Measurements from ENCODE around the gene DNAH9.
A peak's percentile ranks its signal among the peaks of the same experiment; 100 is the strongest.
"Not testable (repeated sequence)": the region's sequence is repeated elsewhere in the genome, so short reads cannot be mapped to it uniquely, and the experiment has no call there.

The DNAH9 gene

DNA sequence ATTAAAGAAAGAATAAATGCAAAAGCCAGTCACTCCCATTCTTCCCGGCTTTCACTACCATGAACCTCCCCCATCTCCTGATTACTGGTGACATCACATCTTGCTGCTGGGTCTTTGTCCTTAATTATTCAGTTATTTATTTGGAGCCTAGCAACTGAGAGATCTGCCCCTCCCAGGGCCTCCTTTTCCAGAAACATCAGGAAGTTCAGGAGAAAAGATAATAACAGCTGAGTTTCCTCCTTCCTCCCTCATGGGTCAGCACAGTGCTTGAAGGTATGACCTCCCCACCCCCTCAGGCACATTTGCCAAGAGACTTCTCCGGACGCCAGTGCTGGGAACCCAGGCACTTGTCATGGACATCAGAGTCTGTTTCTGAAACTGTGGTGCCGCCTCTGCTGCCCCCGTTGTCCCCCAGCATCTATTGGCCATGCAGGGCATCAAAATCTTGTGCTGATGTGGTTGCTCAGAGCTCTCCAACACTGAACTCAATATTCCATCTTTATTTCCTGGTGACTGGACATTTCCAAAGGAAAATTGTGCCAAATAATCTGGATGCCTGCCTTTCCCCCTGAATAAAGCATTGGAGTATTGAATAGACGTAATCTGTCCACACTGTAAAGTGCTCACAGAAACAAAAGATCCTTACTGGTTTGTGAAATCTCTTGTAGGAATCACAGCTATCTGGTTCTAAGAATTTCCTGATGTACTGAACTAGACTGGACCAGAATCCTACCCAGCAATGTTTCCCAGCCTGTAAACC, 327.2 kb downstream of the DNAH9 start:
- DNase-seq, result no peak

- no peak for DNase-seq
Measured at GRCh38 chr17:11928436-11928835, 330.2 kb downstream of the DNAH9 start.

DNA sequence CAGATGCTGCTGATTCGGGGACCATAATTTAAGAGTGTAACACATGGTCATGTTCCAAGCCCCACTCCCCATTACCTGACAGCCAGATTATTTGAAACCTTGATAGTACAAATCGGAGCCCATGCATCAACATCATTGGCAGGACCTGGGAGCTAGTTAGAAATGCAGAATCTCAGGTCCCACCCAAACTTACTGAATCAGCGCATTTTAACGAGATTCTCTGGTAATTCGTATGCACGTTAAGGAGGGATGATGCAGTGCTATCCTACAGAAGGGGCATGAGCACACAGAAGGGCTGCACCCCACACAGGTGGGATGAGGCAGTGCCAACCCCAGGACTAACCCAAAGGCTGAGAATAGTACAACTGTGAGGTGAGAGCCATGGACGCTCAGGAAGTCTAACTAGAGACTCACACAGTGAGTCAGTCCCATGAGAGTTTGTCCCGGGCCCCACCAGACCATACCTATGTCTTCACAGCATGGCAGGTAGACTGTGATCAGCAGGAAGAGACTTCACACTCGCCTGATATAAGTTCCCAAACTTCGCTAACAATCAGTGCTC, 334.1 kb downstream of the DNAH9 start:
- DNase-seq, result no peak

DNA sequence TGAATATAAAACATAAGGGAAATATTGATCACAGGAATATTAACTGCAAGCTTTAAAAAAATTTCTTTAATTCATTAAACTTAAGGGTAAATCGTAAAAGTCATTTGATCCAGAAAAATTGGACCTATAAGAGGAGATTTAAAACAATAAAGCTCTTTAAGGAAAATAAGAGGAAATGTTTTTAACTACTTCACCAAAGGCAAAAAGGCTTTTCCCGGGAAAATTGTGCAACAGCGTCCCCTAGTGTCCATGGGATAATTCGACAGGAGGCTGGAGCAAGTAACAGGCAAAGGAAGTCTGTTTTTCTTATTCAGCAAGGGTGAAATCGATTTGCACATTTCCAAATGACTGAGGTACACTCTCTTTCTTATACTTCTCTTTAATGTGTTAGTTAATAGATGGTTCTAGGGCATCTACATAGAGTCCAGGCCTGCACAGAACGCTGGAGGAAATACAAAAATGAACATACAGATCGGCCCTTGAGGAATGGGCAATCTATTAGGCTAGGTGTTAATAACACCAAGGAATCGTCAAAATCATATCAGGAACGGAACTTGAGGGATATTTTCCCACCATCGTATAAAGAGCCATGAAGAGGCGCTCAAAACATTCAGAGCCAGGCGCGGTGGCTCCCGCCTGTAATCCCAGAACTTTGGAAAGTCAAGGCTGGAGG, 337.6 kb downstream of the DNAH9 start:
- DNase-seq, result peak in 1 of 2 experiments; percentile 46

DNA sequence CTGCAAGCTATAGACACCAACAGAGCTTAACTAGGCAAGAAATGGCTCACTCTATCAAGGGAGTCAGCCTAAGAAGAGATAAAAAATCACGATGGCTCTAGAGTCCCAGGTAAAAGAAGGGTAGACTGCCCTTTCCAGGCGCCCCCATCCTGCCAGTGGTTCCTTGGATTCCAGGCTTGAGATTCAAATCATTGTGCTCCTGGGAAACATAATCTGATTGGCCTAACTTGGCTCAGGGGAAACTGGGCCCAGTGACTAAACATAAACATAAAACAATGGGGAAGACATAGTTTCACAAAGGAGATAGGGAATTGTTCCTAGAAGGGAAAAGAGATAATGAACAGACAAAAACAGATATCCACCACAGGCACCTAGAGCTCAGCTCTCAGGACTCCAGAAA, 342.6 kb downstream of the DNAH9 start:
- no peak for DNase-seq

GRCh38 chr17:11943086-11943485, 344.8 kb downstream of the DNAH9 start:
- not testable (repeated sequence) for DNase-seq

DNA sequence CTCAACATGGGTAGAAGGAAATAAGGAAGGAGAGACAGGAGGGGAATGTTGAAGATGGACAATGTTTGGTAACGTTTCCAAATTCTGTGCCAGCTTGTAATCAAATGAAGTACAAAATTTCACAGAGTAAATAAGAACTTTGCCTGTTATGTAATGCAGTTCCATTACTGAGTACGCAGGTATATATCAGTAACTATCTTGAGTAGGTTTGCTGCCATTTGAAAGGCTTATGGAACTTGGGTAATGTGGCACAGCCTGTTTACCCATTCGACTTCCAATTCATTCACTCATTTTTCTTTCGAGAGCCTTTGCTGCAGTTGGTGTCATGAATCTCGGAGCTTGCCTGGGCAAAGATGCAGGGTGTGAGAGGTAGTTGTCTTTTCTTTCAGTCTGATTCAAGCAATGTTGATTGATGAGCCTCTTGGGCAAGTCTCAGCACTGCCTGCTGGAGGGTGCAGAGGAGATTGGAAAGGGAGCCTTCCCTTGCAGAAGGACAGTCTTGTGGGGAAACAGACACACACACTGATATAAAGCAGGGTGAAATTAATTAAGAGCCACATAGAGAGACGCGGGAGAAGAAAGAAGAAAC, 345.6 kb downstream of the DNAH9 start:
- DNase-seq, result no peak

DNA sequence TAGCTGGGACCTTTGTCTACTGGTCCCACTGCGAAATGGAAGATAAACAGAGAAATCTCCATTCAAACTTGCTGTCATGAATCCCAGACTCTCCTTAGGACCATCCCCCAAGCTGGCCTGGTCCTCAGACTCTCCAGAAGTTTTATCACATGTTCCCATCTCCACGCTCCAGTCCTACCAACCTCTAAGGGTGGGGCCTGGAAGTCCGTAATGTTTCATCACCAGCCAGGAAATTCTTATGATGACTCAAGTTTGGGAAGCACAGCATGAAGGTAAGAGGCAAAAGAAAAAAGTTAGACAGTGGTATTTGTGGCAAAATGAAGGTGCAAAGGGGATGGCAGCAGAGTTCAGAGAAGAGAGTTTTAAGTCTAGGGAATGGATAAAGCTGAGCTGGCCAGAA, 346.3 kb downstream of the DNAH9 start:
- no peak for DNase-seq

DNA sequence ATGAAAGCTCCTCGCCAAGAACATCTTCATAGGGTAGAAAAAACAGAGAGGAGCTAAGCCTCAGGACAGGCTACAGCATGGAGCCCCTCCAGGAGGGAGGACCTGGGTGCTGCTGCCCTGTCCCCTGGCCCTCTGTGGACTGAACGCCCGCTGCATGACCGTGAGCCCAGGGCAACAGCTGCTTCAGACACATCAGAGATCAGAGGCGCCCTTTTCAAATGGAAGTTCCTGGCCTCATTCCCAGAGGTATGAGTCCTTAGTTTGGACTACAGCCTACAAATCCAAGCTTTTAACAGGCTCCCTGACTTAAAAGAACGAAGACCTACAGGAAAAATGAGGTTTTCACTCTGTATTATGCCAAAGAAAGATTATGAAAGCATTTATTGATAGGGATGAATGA, 350.5 kb downstream of the DNAH9 start:
- no peak for DNase-seq

GRCh38 chr17:11949571-11949970, 351.3 kb downstream of the DNAH9 start:
- not testable (repeated sequence) for DNase-seq

DNA sequence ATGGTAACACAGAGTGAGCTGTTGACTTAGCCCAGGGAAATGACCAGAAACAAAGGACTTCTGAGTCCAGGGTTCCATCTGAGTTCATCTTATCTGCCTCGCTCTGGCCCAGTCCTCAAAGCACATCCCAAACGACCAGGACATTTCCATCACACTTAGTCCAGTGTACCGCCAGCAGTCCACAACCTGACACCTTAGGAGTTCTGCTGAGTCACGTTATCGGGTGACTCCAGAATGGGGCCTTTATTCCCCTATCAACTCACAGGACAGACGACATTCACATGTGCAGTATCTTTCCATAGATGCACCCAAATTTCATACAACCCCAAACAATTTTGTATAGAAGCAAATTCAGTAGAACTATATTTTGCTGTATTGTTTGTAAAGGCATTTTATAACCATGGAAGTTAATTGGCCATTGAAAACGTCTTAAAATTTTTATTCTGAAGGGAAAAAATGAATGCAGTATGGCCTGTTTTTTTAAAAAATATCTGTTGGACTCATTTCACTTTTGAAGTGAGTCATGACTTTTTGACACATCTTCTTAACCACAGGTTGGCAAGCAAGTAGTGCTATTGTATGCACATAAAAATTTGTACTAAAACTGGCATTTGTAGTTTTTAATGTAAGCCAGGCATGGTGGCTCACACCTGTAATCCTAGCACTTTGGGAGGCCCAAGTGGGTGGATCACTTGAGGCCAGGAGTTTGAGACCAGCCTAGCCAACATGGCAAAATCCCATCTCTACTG, 352.7 kb downstream of the DNAH9 start:
- no peak for DNase-seq

GRCh38 chr17:11952610-11953009, 354.3 kb downstream of the DNAH9 start:
- DNase-seq, result no peak

- DNase-seq, result no peak
Measured at GRCh38 chr17:11953924-11954323, 355.7 kb downstream of the DNAH9 start.

DNA sequence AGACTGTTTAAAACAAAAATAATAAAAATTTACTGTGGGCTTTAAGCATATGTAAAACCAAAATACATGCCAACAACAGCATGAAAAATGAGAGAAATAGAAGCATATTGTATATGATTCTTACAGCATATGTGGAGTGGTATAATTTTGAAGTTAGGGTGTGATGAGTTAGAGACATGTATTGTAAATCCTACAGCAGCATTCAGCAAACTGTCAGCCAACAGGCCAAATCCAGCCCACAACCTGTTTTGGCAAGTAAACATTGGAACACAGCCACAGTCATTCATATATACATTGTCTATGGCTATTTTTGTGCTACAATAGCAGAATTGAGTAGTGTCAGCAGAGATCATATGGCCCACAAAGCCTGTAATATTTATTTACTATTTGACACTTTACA, 356.7 kb downstream of the DNAH9 start:
- no peak for DNase-seq

- no peak for DNase-seq
Measured at GRCh38 chr17:11969565-11969964, 371.3 kb downstream of the DNAH9 start.

GRCh38 chr17:11972741-11973140, 374.5 kb downstream of the DNAH9 start:
- not testable (repeated sequence) for DNase-seq

GRCh38 chr17:11979795-11980194, 381.5 kb downstream of the DNAH9 start:
- no peak for DNase-seq

- no peak for DNase-seq
Measured at GRCh38 chr17:11980813-11981212, 382.5 kb downstream of the DNAH9 start.

DNA sequence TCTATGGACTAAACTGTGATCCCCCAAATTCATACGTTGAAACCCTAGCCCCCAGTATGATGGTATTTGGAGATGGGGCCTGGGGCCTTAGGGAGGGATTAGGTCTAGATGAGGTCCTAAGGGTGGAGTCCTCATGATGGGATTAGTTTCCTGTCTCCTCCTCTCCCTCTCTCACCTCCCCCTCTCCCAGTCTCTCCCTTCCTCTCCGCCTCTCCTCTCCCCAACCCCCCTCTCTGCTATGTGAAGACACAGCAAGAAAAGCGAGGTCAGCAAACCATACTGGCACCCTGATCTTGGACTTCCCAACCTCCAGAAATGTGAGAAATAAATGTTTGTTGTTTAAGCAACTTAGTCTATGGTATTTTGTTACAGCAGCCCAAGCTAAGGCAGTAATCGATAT, 383.6 kb downstream of the DNAH9 start:
- no peak for DNase-seq

- DNase-seq, result no peak
Measured at GRCh38 chr17:11986179-11986941, 388.1 kb downstream of the DNAH9 start.

DNA sequence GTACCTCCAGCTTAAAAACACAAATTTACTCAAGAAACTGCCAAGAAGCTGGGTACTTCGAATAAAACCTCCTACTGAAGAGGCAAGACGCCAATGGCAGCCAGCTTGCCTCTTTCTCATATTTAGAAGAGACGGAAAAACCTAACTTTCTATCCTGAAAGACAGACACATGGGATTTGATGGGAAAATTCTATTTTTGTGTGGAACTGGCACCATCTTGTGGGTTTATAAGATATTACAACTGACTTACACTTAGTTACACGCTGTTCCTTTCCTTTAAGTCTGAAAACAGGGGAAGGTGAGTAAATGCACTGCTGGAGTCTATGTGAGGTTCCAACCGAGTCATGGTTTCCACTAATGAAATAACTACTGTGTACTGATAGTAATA, 388.7 kb downstream of the DNAH9 start:
- DNase-seq, result peak in 1 of 2 experiments; percentile 16

DNA sequence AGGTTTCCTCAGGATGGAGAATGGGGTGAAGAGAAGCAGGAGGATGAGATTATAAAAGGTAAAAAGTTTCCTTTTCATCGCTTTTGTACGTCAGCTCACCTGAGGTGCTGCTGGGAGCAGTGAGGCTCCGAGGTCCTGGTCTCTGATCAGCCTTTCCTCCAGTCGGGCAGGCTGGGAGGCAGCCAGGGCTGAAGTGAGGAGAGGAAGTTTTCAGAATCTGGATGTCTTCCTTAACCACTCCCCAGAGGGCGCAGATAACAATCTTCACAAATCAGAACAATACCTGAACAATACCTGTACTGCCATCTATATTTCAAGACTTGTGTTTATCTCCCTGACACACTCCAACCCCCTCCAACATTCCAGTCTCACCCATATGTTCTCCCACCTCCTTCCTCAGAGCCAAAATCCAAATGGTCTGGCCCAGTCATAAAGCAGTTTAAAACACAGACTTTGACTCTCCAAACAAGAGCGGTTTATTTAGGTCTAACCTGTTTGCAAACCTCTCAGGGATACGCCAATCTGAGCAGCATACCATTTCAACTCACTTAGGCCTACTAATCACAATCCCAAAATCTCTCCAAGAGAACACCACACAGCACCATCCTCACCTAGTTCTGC, 392.2 kb downstream of the DNAH9 start:
- no peak for DNase-seq

Measured in NCI-H1930 (cell line).